ENCODE measurements around the gene TAF10.

DNA sequence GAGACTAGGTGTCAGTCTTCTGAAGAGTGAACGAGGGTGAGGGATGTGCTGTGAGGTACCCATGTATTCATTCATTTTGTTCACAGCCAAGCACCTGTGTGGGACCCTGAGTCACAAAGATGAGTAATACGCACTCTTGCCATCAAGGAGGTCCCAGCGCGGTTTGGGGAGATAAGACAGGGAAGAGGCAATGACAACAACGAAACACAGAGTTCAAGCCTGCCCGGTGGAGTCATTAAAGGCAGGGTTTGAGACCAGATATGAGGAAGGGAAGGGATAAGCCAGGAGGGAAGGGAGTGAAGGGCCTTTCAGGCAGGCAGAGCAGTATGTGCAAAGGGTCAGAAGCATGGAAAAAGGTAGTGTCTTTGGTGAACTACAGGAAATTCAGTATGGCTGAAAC lies 39.0 kb upstream of the TAF10 start:
- TF ChIP-seq, protein P1, sequence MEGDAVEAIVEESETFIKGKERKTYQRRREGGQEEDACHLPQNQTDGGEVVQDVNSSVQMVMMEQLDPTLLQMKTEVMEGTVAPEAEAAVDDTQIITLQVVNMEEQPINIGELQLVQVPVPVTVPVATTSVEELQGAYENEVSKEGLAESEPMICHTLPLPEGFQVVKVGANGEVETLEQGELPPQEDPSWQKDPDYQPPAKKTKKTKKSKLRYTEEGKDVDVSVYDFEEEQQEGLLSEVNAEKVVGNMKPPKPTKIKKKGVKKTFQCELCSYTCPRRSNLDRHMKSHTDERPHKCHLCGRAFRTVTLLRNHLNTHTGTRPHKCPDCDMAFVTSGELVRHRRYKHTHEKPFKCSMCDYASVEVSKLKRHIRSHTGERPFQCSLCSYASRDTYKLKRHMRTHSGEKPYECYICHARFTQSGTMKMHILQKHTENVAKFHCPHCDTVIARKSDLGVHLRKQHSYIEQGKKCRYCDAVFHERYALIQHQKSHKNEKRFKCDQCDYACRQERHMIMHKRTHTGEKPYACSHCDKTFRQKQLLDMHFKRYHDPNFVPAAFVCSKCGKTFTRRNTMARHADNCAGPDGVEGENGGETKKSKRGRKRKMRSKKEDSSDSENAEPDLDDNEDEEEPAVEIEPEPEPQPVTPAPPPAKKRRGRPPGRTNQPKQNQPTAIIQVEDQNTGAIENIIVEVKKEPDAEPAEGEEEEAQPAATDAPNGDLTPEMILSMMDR (IDR thresholded peaks at IDR 0.05): no peak
- TF ChIP-seq POLR2AphosphoS5 (IDR thresholded peaks at IDR 0.05; ENCODE audit: low read depth, low read length) (no peak), SIN3A (IDR thresholded peaks at IDR 0.05; ENCODE audit: borderline replicate concordance, insufficient read depth, low read depth, low read length) (no peak)
- TF ChIP-seq, protein P2, sequence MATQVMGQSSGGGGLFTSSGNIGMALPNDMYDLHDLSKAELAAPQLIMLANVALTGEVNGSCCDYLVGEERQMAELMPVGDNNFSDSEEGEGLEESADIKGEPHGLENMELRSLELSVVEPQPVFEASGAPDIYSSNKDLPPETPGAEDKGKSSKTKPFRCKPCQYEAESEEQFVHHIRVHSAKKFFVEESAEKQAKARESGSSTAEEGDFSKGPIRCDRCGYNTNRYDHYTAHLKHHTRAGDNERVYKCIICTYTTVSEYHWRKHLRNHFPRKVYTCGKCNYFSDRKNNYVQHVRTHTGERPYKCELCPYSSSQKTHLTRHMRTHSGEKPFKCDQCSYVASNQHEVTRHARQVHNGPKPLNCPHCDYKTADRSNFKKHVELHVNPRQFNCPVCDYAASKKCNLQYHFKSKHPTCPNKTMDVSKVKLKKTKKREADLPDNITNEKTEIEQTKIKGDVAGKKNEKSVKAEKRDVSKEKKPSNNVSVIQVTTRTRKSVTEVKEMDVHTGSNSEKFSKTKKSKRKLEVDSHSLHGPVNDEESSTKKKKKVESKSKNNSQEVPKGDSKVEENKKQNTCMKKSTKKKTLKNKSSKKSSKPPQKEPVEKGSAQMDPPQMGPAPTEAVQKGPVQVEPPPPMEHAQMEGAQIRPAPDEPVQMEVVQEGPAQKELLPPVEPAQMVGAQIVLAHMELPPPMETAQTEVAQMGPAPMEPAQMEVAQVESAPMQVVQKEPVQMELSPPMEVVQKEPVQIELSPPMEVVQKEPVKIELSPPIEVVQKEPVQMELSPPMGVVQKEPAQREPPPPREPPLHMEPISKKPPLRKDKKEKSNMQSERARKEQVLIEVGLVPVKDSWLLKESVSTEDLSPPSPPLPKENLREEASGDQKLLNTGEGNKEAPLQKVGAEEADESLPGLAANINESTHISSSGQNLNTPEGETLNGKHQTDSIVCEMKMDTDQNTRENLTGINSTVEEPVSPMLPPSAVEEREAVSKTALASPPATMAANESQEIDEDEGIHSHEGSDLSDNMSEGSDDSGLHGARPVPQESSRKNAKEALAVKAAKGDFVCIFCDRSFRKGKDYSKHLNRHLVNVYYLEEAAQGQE (IDR thresholded peaks at IDR 0.05; ENCODE audit: insufficient read depth in 1 of 2, low read depth in 2 of 2, low read length in 1 of 2): no peak
